Stimulated activated CD8-positive, alpha-beta memory T cell treated with anti-CD3 and anti-CD28 coated beads, Interleukin-2, amount 100 ng/mL, for 48 hours (primary cell): ENCODE measurements around the gene RUSC1.

Experiments
- DNase-seq, 2 donors: peaks; one replicate each; pipeline ENCODE4 v3.0.0-alpha.2; 2020; ENCODE audit warnings: low read depth in 2 of 2

Gene RUSC1

DNA sequence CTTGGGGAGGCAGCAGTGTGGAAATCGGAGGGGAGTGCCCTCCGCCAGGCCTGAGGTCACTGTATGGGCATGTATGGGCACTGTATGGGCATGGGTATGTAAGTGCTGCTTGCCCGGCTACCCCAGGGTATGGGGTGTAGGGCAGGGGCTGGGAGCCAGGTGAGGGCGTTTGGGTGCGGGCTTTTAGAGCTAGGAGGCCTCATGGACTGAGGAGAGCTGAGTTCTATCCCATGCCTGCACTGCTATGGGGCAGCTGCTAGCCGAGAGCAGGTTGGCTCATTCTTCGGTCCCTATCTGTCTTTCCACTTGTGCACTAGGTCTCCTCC, 24.8 kb upstream of the RUSC1 start:
- DNase-seq = no peak

DNA sequence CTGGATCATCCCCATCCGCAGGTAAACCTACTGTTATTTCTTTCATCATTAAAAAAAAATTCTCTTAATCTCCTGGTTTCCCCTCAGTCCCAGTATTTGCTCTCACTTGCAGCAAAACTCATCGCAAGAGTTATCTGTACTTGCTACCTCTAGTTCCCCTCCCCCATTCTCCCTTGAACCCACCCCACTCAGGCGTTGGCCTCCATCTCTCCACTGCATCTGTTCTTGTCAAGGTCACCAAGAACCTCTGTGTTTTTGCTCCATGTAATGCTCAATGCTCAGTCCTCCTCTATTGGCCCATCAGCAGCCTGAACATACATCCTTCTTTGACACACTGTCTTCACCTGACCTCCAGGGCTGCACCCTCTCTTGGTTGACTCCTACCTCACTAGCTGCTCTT, 24.0 kb upstream of the RUSC1 start:
- DNase-seq = no peak

DNA sequence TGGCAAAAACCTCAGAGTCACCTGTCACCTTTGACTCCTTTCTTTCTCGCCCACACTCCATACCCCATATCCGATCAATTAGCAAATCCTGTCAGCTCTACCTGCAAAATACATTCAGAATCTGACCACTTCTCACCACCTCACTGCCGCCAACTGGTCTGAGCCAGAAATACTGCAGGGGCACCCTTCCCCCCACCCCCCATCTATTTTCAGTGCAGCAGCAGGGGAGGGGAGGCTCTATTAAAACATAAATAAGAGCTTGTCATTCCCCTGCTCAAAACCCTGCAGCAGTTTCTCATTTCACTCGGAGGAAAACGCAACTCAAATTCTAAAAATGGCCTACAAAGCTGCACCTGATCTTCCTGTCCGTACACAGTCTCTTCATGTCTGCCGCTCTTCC, 23.3 kb upstream of the RUSC1 start:
- no peak for DNase-seq

DNA sequence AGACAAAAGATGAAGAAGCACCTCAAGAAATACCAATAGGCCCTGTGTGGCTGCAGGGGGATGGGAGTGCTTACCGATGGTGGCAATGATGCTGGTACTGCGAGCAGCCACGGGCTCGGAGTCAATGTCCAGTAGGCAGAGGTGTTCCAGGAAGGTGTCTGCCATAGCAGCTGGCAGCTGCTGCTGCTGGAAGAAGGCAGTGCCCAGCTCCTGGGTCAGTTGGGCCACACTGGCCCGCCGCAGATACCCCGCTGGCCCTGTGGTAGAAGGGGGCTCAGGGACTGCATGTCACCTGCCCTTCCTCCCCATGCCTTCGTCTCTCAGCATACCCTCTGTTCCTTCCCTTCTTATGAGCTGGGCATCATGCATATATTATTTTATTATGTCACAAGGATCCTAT, 20.7 kb upstream of the RUSC1 start:
- DNase-seq = no peak

DNA sequence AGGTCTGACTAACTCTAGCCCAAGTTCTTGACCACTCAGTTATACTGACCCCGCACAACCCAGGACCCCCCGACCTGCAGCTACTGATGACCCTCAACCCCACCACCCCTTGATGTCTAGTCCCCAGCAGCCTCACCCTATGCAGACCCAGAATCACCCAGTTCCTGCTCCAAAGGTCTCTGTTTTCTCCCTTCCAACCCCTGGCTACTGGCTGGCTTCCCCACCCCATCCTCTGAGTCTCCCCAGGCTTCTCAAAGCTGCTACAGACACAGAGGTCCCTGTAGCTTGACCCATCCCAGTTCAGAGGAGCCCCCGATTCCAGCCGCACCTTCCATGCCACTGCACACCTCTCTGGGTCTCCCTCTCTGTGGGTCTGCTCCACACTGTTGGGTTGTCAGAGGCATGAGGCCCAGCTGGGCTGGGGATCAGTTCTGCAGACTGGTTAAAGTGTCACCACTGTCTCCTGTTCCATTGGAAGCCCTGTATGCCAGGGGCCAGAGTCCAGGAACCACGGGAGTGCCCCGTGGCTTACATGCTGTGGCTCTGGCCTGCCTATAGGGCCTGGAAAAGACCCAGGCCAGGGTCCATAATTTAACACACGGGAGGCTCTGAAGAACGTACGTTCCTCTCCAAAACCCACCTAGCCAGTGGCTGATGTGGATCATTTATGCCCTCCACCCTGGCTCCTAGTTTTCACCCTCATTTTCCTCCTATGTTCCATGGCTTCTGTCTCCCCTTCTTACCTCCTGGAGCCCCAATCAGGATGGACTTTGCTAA, 20.0 kb upstream of the RUSC1 start:
- DNase-seq = no peak

DNA sequence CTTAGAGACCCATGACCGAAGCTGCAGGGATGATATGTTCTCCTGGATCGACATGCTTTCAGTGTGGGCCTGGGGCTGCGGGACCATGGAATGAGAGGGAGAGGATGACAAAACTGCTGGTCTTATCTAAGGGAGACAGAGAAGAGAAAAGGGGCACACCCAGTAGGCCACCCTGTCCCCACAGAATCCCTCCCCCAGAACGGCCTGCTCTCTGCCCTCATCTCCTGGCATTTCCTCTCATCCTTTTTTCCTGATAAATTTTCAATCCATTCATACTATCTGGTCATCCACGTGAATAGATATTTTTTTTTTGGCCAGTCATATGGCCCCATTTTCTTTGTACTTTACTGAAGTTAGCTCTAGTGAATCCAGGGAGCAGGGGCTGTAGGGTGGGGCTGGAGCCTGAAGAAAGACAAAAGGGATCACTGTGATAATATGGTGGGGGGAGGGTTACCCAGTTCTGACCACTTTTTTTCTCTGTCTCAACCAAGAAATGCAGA, 19.3 kb upstream of the RUSC1 start, which contains the start of gene PKLR:
TSS of gene PKLR (minus strand) at position 97 of the 500 bp plus-strand sequence. CDS start at position 54, 43 bp downstream.
- DNase-seq = no peak

DNA sequence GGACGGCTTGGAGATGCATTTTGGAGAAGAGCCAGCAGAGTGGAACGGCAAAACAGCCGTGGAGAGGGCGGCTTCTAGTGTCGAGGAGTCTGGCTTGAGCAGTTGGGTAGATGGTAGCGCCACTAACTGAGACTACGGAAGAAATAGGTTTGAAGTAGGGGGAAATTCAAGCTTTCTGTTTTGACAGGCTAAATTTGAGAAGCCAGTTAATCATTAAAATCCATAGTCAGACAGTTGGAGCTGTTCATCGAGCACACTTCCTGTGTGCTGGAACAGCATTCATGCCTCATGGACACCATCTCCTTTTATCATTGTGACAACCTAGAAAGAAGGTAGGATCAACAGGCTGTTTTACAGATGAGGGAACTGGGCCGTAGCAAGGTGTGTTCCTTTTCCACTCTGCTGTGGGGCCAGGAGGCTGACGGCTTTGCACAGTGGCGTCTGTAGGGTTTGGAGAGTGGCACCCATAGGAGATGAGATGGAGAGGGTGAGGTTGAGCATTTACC, 16.1 kb upstream of the RUSC1 start:
- DNase-seq = no peak

DNA sequence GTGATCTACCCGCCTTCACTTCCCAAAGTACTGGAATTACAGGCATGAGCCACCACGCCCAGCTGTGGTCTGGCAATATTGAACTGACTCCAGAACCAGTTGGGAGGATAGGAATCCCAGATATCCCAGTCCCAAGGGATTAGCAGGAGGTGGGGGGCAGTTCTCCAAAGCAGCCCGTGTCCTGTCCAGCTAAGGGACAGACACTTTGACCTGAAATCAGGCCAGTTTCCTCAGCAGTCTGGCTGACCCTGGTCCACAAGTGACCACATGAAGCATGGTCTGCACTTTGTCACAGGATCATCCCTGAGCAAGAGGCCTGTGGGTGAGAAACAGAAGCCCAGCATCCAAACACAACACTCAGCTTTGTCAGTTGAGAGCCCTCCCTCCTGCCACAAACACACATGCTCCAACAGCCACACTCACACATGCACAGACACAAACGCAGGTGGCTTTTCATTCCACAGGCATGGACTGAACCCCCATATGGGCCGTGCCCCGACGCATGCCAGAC, 14.8 kb upstream of the RUSC1 start:
- DNase-seq = no peak

DNA sequence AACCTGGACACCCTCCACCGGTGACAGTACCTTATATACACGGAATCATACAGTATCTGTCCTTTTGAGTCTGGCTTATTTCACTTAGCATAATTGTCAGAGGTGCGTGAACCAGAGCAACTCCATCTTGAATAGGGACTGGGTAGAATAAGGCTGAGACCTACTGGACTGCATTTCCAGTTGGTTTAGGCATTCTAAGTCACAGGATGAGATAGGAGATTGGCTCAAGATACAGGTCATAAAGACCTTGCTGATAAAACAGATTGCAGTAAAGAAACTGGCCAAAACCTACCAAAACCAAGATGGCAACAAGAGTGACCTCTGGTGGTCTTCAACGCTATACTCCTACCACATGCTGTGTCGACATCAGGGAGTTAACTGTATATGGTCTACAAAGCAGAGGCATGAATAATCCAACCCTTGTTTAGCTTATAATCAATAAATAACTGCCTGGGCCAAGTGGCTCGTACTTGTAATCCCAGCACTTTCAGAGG, 13.4 kb upstream of the RUSC1 start:
- DNase-seq = no peak

DNA sequence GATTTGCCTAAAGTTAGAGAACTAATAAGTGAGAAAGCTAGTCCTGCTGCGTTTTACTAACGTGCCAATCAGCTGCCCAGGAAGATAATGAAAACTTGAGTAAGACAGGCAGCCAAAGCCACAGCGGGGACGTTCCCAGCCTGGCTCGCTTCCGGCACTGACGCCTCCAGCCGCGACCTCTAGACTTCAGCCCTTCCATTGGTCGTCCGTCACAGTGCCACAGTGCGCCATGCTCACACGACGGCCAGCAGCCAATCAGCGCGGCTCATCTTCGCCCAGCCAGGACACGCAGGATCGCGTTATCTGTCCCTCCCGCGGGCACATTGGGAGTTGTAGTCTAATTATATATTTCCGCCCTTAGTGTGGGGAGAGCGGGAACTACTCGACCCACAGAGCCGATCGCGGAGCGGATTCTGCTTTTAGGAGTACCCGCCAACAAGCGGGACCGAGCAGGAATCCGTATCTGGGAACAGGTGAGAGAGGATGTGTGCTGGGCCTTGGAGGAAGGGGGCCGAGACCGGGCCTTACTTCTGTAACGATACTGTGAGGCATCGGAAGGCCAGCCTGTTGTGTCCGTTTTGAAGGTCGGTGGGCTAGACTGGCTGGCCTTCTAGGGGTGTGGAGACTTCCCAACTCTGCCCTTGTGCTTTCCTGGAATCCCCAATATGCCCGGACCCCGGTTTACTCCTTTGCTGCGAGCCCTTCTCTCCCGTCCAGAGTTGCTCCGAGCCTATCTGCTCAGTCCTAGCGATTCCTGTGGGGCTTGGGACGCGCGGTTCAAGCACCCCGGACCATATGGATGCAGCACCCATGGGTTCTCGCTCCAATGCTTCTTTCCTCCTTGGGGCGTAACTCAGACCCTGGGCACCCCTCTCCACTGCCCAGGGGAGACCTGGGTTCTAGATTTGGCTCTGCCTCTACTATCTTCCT, 11.9 kb upstream of the RUSC1 start, which contains the start of gene FDPS:
TSS of gene FDPS (plus strand) at position 374 of the 930 bp plus-strand sequence. CDS start 924 bp downstream, outside the sequence.
- peak; percentile 94 to 96 for DNase-seq

DNA sequence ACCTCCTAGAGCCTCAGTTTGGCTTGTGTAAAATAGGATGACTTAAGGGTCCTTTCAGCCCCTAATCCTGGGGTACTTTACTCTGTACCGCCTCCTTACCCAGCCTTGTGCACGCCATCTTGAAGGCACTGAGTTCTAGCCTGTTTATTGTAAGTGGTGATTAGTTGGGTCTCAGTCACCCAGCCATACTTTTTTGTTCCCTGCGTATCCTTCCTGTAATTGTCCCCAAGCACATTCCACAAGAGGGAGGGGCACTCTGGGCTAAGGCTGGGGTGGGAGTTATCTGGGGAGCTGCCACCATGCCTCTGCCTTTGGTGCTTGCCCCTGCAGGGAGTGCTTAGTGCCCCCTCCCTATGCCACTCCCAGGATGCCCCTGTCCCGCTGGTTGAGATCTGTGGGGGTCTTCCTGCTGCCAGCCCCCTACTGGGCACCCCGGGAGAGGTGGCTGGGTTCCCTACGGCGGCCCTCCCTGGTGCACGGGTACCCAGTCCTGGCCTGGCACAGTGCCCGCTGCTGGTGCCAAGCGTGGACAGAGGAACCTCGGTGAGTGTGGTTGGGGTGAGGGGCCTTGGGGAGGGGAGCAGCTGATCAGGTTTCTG, 11.2 kb upstream of the RUSC1 start:
- no peak for DNase-seq

DNA sequence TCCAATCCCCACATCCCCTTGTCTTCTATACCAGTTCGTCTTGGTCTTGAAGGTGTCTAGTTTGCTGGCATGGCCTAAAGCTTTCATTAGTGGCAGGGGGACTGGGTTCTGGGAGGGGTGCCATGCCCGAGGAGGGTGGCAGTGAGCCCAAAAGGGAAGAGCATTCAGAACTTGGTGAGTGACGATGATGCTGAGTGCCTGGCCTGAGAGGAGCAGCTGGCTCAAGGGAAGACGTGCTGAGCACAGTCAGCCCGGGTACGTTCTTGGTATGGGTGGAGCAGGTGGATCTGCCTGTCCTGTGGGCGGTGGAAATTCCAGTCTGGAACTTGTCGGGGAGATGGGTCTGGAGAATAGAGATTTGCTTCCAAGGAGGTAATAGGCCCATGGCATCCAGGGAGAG, 7.4 kb upstream of the RUSC1 start:
- no peak for DNase-seq

DNA sequence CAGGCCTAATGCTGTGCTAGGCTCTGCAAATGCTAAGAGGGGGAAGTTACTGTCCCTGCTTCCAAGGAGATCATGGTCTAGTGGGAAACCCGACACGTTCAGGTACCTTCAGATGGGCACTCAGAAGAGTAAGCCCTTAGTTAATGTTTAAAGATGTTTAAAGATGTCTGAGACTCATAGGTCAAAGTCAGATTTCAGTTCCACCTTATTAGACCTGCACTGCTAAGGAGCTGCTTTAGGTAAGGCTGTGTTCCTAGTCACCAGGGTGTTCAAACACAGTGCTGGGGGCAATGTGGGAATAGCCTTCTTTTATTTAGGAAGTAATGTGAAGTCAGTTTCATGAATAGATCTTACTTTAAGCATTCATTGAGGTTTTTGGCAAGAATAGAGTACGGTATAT, 3.8 kb upstream of the RUSC1 start:
- no peak for DNase-seq

DNA sequence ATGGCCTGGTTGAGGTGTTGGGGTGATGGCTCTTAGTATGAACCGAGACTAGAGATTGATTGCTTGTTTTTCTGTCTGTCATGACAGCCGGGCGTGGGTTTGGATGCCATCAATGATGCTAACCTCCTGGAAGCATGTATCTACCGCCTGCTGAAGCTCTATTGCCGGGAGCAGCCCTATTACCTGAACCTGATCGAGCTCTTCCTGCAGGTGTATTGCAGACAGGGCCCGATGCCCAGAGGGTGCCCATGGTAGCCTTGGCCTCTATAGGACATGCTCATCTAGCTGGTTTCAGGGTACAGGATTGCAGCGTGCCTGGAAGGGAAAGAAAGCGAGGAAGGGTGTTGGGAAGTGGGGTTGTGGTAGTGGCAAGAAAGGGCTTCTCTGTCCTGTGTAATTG, 2.6 kb upstream of the RUSC1 start:
- no peak for DNase-seq

DNA sequence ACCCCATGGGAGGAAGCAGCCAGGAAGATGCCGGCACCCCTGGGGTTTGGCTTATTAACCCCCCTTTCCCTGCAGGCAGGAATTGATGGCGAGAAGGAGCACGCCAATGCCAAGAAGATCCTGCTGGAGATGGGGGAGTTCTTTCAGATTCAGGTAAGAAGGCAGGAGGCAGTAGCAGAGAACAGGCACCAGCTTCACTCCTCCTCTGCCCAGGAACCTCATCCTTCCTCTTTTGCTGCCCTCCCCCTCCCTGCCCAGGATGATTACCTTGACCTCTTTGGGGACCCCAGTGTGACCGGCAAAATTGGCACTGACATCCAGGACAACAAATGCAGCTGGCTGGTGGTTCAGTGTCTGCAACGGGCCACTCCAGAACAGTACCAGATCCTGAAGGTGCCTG, 1.2 kb upstream of the RUSC1 start:
- DNase-seq = no peak

DNA sequence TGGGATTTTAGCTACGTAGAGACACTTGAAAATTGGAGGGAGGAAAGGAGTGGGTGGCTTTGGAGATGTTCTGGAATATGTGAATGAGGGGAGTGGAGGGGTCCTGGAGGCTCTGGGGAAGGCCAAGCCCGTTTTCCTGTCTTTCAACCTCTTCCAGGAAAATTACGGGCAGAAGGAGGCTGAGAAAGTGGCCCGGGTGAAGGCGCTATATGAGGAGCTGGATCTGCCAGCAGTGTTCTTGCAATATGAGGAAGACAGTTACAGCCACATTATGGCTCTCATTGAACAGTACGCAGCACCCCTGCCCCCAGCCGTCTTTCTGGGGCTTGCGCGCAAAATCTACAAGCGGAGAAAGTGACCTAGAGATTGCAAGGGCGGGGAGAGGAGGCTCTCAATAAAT, 442 bp upstream of the RUSC1 start:
- no peak for DNase-seq

DNA sequence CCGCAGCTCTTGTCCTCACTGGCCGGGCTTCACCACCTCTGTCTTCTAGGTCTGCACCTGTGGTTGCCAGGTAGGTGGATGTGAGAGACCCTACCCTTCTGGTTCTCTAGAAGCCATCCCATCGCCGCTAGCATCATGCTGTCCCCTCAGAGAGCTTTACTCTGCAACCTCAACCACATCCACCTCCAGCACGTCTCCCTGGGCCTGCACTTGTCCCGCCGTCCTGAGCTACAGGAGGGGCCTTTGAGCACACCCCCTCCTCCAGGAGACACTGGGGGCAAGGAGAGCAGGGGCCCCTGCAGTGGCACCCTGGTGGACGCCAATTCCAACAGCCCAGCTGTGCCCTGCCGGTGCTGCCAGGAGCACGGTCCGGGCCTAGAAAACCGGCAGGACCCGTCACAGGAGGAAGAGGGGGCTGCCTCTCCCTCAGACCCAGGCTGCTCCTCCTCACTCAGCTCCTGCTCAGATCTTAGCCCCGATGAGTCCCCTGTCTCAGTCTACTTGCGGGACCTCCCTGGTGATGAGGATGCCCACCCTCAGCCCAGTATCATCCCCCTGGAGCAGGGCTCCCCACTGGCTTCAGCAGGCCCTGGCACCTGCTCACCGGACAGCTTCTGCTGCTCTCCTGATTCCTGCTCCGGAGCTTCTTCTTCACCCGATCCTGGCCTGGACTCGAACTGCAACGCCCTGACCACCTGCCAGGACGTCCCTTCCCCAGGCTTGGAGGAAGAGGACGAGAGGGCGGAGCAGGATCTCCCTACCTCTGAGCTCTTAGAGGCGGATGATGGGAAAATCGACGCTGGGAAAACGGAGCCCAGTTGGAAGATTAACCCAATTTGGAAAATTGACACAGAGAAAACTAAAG, 1.2 kb downstream of the RUSC1 start:
- no peak for DNase-seq

DNA sequence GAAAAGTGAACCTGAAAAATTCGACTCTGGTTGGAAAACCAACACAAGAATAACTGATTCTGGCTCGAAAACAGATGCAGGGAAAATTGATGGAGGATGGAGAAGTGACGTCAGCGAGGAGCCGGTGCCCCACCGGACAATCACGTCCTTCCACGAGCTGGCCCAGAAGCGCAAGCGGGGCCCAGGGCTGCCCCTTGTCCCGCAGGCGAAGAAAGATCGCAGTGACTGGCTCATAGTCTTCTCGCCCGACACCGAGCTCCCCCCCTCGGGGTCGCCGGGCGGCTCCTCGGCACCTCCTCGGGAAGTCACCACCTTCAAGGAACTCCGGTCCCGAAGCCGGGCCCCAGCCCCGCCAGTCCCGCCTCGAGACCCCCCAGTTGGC, 1.9 kb downstream of the RUSC1 start:
- no peak for DNase-seq

DNA sequence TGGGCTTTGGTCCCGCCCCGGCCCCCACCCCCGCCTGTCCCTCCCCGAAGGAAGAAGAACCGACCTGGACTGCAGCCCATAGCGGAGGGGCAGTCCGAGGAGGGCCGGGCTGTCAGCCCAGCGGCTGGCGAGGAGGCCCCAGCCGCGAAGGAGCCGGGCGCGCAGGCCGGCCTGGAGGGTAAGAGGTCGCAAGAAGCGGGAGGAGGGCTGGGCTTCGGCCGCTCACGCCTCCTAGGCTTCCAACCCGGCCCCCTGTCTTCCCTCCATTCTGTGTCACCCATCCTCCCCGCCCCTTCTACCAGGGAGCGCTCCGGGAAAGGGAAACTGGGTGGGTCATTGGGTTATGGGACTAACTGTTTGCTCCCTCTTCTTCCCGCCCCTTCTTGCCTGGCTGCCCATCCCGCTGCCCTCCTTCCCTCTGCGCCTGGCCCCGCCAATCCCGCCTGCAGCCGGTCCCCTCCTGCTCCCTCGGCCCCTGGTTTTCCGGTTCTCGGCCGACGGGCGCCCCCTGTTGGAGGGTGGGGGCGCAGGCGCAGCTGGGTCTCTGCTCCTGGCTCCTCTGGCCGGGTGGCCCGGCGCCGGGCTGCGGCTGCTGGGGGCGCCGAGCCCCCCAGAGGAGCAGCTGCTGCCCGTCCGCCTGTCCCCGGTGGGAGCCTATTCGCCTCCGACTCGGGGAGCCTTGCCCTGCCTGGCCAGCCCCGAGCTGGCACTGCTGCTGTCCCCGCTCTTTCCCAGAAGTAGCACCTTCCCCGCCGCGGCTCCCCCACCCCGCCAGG, 2.4 kb downstream of the RUSC1 start:
- DNase-seq = peak; percentile 83 to 86

DNA sequence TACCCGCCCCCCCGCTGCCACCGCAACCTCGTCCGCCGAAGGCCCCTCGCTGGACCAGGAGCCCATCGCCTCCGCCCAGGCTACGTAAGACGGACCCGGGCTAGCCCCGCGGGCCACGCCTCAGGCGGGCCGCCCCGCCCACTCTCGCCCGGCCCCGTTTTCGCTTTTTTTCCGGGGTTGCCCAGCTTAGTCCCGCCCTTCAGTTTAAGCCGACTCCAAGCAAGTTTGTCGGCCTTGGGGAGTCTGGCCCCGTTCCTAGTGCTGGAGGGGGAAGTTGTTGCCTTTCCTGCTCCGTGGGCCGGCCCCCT, 3.0 kb downstream of the RUSC1 start:
- DNase-seq = peak; percentile 71 to 81
